Muscle layer of duodenum (tissue), 2 donors: ENCODE data around the gene CHRNA1.

ENCODE experiments used
- H3K27ac ChIP-seq: one replicate; pipeline ENCODE4 v1.7.0; 2013; ENCODE audit warnings: mild to moderate bottlenecking, low read length
- H3K27me3 ChIP-seq: one replicate; pipeline ENCODE4 v1.7.0; 2013; ENCODE audit warnings: low read depth, mild to moderate bottlenecking, control low read depth, low read length
- H3K36me3 ChIP-seq, 2 donors: one replicate each; pipeline ENCODE4 v1.7.0; 2013; ENCODE audit warnings: low read length in 2 of 2, control low read depth in 1 of 2, mild to moderate bottlenecking in 1 of 2; ENCODE audit not compliant: insufficient read depth in 2 of 2, control insufficient read depth in 1 of 2
- H3K4me1 ChIP-seq, 2 donors: one replicate each; pipeline ENCODE4 v1.7.0; 2013; ENCODE audit warnings: low read length in 2 of 2, mild to moderate bottlenecking in 2 of 2, control low read depth in 1 of 2, moderate library complexity in 1 of 2; ENCODE audit not compliant: insufficient read depth in 2 of 2, control insufficient read depth in 1 of 2
- H3K4me3 ChIP-seq, 2 donors: one replicate each; pipeline ENCODE4 v1.7.0; 2013; ENCODE audit warnings: low read length in 2 of 2, low read depth in 1 of 2, mild to moderate bottlenecking in 1 of 2
- H3K9me3 ChIP-seq, 2 donors: one replicate each; pipeline ENCODE4 v1.7.0; 2013; ENCODE audit warnings: low read length in 2 of 2, control low read depth in 1 of 2, mild to moderate bottlenecking in 1 of 2; ENCODE audit not compliant: control insufficient read depth in 1 of 2
- donor health status: healthy.

CHRNA1 gene

GRCh38 chr2:174729797-174730697 is 34.2 kb downstream of the CHRNA1 start:
- peaks cover 18% of the 10 kb centered on the region for H3K27me3 ChIP-seq
- peaks cover 0 to 12% of the 10 kb centered on the region in 2 donors for H3K4me1 ChIP-seq
- no peaks in the 10 kb centered on the region for H3K36me3 ChIP-seq
- no peaks in the 10 kb centered on the region for H3K9me3 ChIP-seq
- no peak overlapping the region for H3K27ac ChIP-seq
- peak overlapping the region; percentile 57 to 76 for H3K4me3 ChIP-seq

- H3K9me3 ChIP-seq, result no peaks in the 10 kb centered on the region
- H3K27ac ChIP-seq, result no peak overlapping the region
- H3K4me1 ChIP-seq, result peaks cover 0 to 12% of the 10 kb centered on the region in 2 donors
- H3K27me3 ChIP-seq, result peaks cover 18% of the 10 kb centered on the region
- no peaks in the 10 kb centered on the region for H3K36me3 ChIP-seq
- no peak overlapping the region for H3K4me3 ChIP-seq
Measured at GRCh38 chr2:174728096-174728495, 36.2 kb downstream of the CHRNA1 start.

GRCh38 chr2:174726212-174726611 is 38.1 kb downstream of the CHRNA1 start:
- Histone ChIP-seq H3K36me3 (no peaks in the 10 kb centered on the region), H3K4me3 (no peak overlapping the region), H3K4me1 (peaks cover 0 to 12% of the 10 kb centered on the region in 2 donors), H3K27ac (no peak overlapping the region), H3K27me3 (peaks cover 18% of the 10 kb centered on the region), H3K9me3 (no peaks in the 10 kb centered on the region)

- no peaks in the 10 kb centered on the region for H3K9me3 ChIP-seq
- H3K27ac ChIP-seq, result no peak overlapping the region
- H3K27me3 ChIP-seq, result no peaks in the 10 kb centered on the region
- H3K4me1 ChIP-seq, result no peaks in the 10 kb centered on the region
- H3K36me3 ChIP-seq, result no peaks in the 10 kb centered on the region
- H3K4me3 ChIP-seq, result no peak overlapping the region
Measured at GRCh38 chr2:174722942-174723592, 41.2 kb downstream of the CHRNA1 start.

- H3K9me3 ChIP-seq, result no peaks in the 10 kb centered on the region
- H3K4me3 ChIP-seq, result no peak overlapping the region
- H3K27ac ChIP-seq, result no peak overlapping the region
- no peaks in the 10 kb centered on the region for H3K27me3 ChIP-seq
- no peaks in the 10 kb centered on the region for H3K36me3 ChIP-seq
- no peaks in the 10 kb centered on the region for H3K4me1 ChIP-seq
Measured at GRCh38 chr2:174719016-174719415, 45.3 kb downstream of the CHRNA1 start.

GRCh38 chr2:174718591-174718990 is 45.7 kb downstream of the CHRNA1 start:
- Histone ChIP-seq H3K36me3 (no peaks in the 10 kb centered on the region), H3K4me3 (no peak overlapping the region), H3K27ac (no peak overlapping the region), H3K9me3 (no peaks in the 10 kb centered on the region), H3K27me3 (no peaks in the 10 kb centered on the region), H3K4me1 (no peaks in the 10 kb centered on the region)

GRCh38 chr2:174717916-174718315 is 46.4 kb downstream of the CHRNA1 start:
- H3K9me3 ChIP-seq, result no peaks in the 10 kb centered on the region
- no peak overlapping the region for H3K4me3 ChIP-seq
- no peaks in the 10 kb centered on the region for H3K4me1 ChIP-seq
- H3K27me3 ChIP-seq, result no peaks in the 10 kb centered on the region
- H3K27ac ChIP-seq, result no peak overlapping the region
- no peaks in the 10 kb centered on the region for H3K36me3 ChIP-seq

GRCh38 chr2:174717273-174717672 is 47.0 kb downstream of the CHRNA1 start:
- Histone ChIP-seq H3K27ac (no peak overlapping the region), H3K36me3 (no peaks in the 10 kb centered on the region), H3K9me3 (no peaks in the 10 kb centered on the region), H3K27me3 (no peaks in the 10 kb centered on the region), H3K4me1 (no peaks in the 10 kb centered on the region), H3K4me3 (no peak overlapping the region)

- H3K4me3 ChIP-seq, result no peak overlapping the region
- H3K4me1 ChIP-seq, result no peaks in the 10 kb centered on the region
- H3K36me3 ChIP-seq, result no peaks in the 10 kb centered on the region
- no peaks in the 10 kb centered on the region for H3K27me3 ChIP-seq
- H3K27ac ChIP-seq, result no peak overlapping the region
- no peaks in the 10 kb centered on the region for H3K9me3 ChIP-seq
Measured at GRCh38 chr2:174716785-174717184, 47.5 kb downstream of the CHRNA1 start.

- H3K27ac ChIP-seq, result no peak overlapping the region
- H3K4me1 ChIP-seq, result no peaks in the 10 kb centered on the region
Measured at GRCh38 chr2:174713686-174714085, 50.6 kb downstream of the CHRNA1 start.

GRCh38 chr2:174711206-174711605 is 53.1 kb downstream of the CHRNA1 start:
- H3K4me3 ChIP-seq, result no peak overlapping the region
- no peaks in the 10 kb centered on the region for H3K4me1 ChIP-seq
- H3K36me3 ChIP-seq, result no peaks in the 10 kb centered on the region
- H3K9me3 ChIP-seq, result no peaks in the 10 kb centered on the region
- no peaks in the 10 kb centered on the region for H3K27me3 ChIP-seq
- no peak overlapping the region for H3K27ac ChIP-seq

More at GRCh38 chr2:174713686-174714085, 50.6 kb downstream of the CHRNA1 start:
- no peaks in the 10 kb centered on the region for H3K36me3 ChIP-seq
- no peak overlapping the region for H3K4me3 ChIP-seq
- no peaks in the 10 kb centered on the region for H3K27me3 ChIP-seq
- H3K9me3 ChIP-seq, result no peaks in the 10 kb centered on the region
